ENCODE measurements around the gene DRD2. TPM values are rescaled to one million over a fixed set of nuclear protein-coding genes. Genes with fewer than 3 reads are reported as not detected.

Gene DRD2
- total RNA-seq, 1 donor from 2014 or later = not detected

DNA sequence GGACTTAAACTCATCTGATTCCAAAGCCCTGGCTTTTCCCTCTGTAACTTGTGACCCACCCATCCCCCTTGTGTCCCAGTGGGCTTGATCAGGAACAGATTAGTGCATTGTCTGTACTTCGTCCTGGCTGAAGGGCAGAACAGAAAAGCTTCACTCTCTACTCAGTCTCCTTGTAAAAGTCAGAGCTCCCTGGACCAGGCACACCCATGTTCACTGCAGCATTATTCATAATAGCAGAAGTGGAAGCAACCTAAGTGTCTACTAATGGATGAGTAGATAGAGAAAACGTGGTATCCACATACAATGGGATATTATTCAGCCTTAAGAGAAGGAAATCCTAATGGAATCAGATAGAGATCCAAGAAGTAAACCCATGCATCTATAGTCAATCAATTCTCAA is 20.7 kb downstream of the DRD2 start:
- H3K9me3 ChIP-seq (ENCODE audit: control insufficient read depth in 3 of 3, low read length in 3 of 3) = no peaks in the 10 kb centered on the region
- H3K4me1 ChIP-seq (ENCODE audit: control insufficient read depth in 3 of 3, insufficient read depth in 3 of 3, low read length in 3 of 3) = no peaks in the 10 kb centered on the region
- H3K4me3 ChIP-seq (ENCODE audit: low read length in 3 of 3) = no peak overlapping the region
- no peaks in the 10 kb centered on the region for H3K36me3 ChIP-seq (ENCODE audit: control insufficient read depth in 3 of 3, insufficient read depth in 3 of 3, low read length in 3 of 3)
- peaks cover 0 to under 1% (median 0%) of the 10 kb centered on the region in 3 donors for H3K27me3 ChIP-seq (ENCODE audit: control insufficient read depth in 3 of 3, insufficient read depth in 3 of 3, low read length in 3 of 3)
- H3K27ac ChIP-seq (ENCODE audit: low read depth, low read length) = no peak overlapping the region
- no peak overlapping the region for H3K9ac ChIP-seq (ENCODE audit: low read depth in 1 of 3, low read length in 3 of 3)

DNA sequence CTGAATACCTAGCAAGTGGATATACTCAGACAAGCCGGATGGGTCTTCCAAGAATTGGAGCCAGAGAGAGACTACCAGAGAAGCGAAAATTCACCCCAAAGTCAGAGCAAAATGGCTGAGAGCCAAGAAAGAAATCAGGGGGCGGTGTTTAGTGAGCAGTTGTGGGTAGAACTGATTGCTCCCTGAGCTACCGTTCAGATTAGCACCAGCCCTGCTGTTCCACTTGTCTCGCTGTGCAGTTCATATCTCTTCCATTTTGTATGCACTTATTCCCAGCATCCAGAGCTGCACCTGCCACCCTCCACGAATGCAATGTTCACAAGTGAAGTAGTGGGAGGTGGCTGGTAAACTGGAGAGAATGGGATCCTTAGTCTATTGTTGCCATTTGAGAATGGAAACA is 25.5 kb downstream of the DRD2 start:
- H3K9me3 ChIP-seq (ENCODE audit: control insufficient read depth in 3 of 3, low read length in 3 of 3) = no peaks in the 10 kb centered on the region
- no peaks in the 10 kb centered on the region for H3K36me3 ChIP-seq (ENCODE audit: control insufficient read depth in 3 of 3, insufficient read depth in 3 of 3, low read length in 3 of 3)
- H3K4me3 ChIP-seq (ENCODE audit: low read length in 3 of 3) = no peak overlapping the region
- peaks cover 0 to 19% (median 4%) of the 10 kb centered on the region in 3 donors for H3K27me3 ChIP-seq (ENCODE audit: control insufficient read depth in 3 of 3, insufficient read depth in 3 of 3, low read length in 3 of 3)
- H3K4me1 ChIP-seq (ENCODE audit: control insufficient read depth in 3 of 3, insufficient read depth in 3 of 3, low read length in 3 of 3) = no peaks in the 10 kb centered on the region
- H3K27ac ChIP-seq (ENCODE audit: low read depth, low read length) = no peak overlapping the region
- H3K9ac ChIP-seq (ENCODE audit: low read depth in 1 of 3, low read length in 3 of 3) = no peak overlapping the region

DNA sequence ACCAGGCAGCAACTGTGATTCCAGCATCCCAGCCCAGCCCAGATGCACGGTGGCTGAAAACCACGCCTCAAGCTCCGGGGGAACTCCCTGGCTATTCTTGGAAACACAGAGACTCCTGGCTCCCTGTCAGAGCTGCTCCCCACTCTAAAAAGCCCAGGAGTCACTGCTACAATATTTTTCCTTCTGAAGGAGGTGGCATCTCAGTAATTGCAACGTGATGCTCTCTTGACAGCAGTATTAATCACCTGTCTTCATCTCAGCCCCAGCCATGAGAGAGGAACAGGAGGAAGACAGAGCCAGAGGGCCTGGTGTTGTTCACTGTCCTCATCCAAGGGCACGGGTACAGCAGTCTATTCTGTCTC is 26.9 kb downstream of the DRD2 start:
- Histone ChIP-seq H3K9ac (ENCODE audit: low read depth in 1 of 3, low read length in 3 of 3) (no peak overlapping the region), H3K4me1 (ENCODE audit: control insufficient read depth in 3 of 3, insufficient read depth in 3 of 3, low read length in 3 of 3) (no peaks in the 10 kb centered on the region), H3K4me3 (ENCODE audit: low read length in 3 of 3) (no peak overlapping the region), H3K27ac (ENCODE audit: low read depth, low read length) (no peak overlapping the region), H3K27me3 (ENCODE audit: control insufficient read depth in 3 of 3, insufficient read depth in 3 of 3, low read length in 3 of 3) (peaks cover 0 to 25% (median 4%) of the 10 kb centered on the region in 3 donors), H3K36me3 (ENCODE audit: control insufficient read depth in 3 of 3, insufficient read depth in 3 of 3, low read length in 3 of 3) (no peaks in the 10 kb centered on the region), H3K9me3 (ENCODE audit: control insufficient read depth in 3 of 3, low read length in 3 of 3) (no peaks in the 10 kb centered on the region)

DNA sequence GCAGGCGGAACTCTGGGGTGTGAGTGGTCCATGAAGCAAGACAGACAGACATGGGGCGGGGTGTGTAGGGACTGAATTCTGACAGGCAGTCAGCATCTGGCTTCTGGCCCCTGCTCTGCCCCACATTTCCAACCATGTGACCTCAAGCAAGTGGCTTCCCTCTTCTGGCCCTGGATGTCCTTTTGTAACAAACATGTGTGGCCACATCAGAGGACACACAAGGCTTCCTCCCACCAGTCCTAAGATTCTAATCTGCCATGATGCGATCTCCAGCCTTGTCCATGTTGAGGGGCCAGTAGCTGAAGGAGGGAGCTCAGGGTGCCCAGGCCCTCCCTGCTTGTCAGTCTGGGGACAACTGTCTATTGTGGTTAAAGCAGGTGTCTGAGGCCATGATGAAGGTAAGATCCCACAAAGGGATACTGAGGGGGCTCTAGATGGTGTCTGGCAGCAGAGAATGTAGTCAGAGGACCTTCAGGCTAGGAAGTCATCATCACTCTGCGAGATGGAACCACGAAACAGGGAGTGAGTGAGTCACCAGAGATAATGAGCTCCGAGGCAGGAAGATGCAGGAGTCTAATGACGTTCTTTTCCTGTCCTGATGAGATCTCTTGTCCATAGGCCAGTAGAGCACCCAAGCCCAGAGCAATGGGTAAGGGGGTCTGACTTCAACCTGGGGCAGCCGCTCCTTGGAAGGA is 27.4 kb downstream of the DRD2 start:
- H3K4me1 ChIP-seq (ENCODE audit: control insufficient read depth in 3 of 3, insufficient read depth in 3 of 3, low read length in 3 of 3) = no peaks in the 10 kb centered on the region
- no peaks in the 10 kb centered on the region for H3K9me3 ChIP-seq (ENCODE audit: control insufficient read depth in 3 of 3, low read length in 3 of 3)
- no peak overlapping the region for H3K27ac ChIP-seq (ENCODE audit: low read depth, low read length)
- peaks cover 0 to 27% (median 4%) of the 10 kb centered on the region in 3 donors for H3K27me3 ChIP-seq (ENCODE audit: control insufficient read depth in 3 of 3, insufficient read depth in 3 of 3, low read length in 3 of 3)
- no peak overlapping the region for H3K9ac ChIP-seq (ENCODE audit: low read depth in 1 of 3, low read length in 3 of 3)
- H3K36me3 ChIP-seq (ENCODE audit: control insufficient read depth in 3 of 3, insufficient read depth in 3 of 3, low read length in 3 of 3) = no peaks in the 10 kb centered on the region
- H3K4me3 ChIP-seq (ENCODE audit: low read length in 3 of 3) = no peak overlapping the region

DNA sequence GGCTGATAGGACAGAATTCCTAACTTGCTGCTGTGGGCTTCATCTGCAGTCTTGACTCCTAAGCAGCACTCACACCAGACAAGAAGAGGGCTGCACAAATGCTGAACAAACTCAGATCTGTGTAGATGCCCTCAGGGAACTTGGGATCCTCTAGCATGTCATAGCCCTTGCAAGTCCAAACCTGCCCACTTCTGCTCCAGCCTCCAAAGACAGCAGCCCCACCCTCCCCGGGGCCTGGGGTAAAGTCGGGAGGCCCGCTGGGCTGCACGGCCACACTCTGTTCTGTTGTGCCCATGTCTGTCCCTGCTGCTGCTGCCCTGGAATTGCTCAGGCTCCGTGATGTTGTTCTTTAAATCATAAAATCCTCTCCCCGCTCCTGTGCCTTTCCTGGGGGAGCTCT is 28.3 kb downstream of the DRD2 start:
- Histone ChIP-seq H3K4me1 (ENCODE audit: control insufficient read depth in 3 of 3, insufficient read depth in 3 of 3, low read length in 3 of 3) (no peaks in the 10 kb centered on the region), H3K27ac (ENCODE audit: low read depth, low read length) (no peak overlapping the region), H3K36me3 (ENCODE audit: control insufficient read depth in 3 of 3, insufficient read depth in 3 of 3, low read length in 3 of 3) (no peaks in the 10 kb centered on the region), H3K27me3 (ENCODE audit: control insufficient read depth in 3 of 3, insufficient read depth in 3 of 3, low read length in 3 of 3) (peaks cover 2 to 32% (median 4%) of the 10 kb centered on the region in 3 donors), H3K9me3 (ENCODE audit: control insufficient read depth in 3 of 3, low read length in 3 of 3) (no peaks in the 10 kb centered on the region), H3K4me3 (ENCODE audit: low read length in 3 of 3) (no peak overlapping the region), H3K9ac (ENCODE audit: low read depth in 1 of 3, low read length in 3 of 3) (no peak overlapping the region)

DNA sequence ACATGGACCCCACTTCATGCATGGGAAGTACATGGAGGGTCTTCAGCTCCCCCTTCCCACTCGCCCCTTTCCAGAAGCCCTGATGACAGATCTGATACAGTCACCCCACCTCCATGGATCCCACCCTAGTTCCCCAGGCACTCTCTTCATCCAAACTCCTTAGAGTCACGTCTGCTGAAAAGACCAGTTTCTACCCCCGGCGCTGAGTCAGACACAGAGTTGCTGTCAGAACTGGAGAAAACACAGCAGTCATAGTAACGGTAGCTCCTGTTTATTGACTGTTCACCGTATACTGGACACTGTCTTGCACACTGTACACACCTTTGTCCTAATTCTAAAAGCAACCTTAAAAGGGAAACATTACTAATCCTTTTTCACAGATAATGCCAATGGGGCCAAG is 29.1 kb downstream of the DRD2 start:
- Histone ChIP-seq H3K4me3 (ENCODE audit: low read length in 3 of 3) (no peak overlapping the region), H3K9me3 (ENCODE audit: control insufficient read depth in 3 of 3, low read length in 3 of 3) (no peaks in the 10 kb centered on the region), H3K36me3 (ENCODE audit: control insufficient read depth in 3 of 3, insufficient read depth in 3 of 3, low read length in 3 of 3) (no peaks in the 10 kb centered on the region), H3K27ac (ENCODE audit: low read depth, low read length) (no peak overlapping the region), H3K9ac (ENCODE audit: low read depth in 1 of 3, low read length in 3 of 3) (no peak overlapping the region), H3K4me1 (ENCODE audit: control insufficient read depth in 3 of 3, insufficient read depth in 3 of 3, low read length in 3 of 3) (no peaks in the 10 kb centered on the region), H3K27me3 (ENCODE audit: control insufficient read depth in 3 of 3, insufficient read depth in 3 of 3, low read length in 3 of 3) (peaks cover 2 to 32% (median 4%) of the 10 kb centered on the region in 3 donors)

DNA sequence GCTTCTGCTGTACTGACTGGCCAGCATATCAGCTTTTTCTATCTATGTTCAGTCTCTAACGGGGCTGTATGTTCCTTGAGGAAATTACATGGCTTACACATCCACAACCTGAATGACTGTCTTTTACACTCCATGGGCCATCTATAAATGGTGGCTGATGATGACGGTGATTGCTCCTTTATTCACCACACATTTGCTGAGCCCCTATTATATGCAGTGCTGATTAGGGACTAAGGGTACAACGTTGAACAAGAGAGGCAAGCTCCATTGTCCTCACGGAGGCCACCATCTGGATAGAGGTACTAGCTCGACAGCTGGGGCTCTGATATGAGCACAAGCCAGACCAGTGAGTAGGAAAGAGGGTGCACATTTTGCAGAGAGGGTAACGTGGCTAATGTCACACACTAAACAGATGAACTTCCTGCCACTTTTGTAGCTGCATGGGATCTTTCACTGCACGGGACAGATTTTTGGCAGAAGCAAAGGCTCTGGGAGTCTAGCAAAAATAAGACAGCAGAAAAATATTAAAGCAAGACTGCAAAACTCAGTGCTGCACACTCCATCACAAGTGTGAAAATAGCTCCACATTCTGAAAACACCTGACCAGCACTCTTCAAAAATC is 30.6 kb downstream of the DRD2 start:
- Histone ChIP-seq H3K4me1 (ENCODE audit: control insufficient read depth in 3 of 3, insufficient read depth in 3 of 3, low read length in 3 of 3) (no peaks in the 10 kb centered on the region), H3K27me3 (ENCODE audit: control insufficient read depth in 3 of 3, insufficient read depth in 3 of 3, low read length in 3 of 3) (peaks cover 2 to 32% (median 4%) of the 10 kb centered on the region in 3 donors), H3K9me3 (ENCODE audit: control insufficient read depth in 3 of 3, low read length in 3 of 3) (no peaks in the 10 kb centered on the region), H3K4me3 (ENCODE audit: low read length in 3 of 3) (no peak overlapping the region), H3K9ac (ENCODE audit: low read depth in 1 of 3, low read length in 3 of 3) (no peak overlapping the region), H3K36me3 (ENCODE audit: control insufficient read depth in 3 of 3, insufficient read depth in 3 of 3, low read length in 3 of 3) (no peaks in the 10 kb centered on the region), H3K27ac (ENCODE audit: low read depth, low read length) (no peak overlapping the region)

DNA sequence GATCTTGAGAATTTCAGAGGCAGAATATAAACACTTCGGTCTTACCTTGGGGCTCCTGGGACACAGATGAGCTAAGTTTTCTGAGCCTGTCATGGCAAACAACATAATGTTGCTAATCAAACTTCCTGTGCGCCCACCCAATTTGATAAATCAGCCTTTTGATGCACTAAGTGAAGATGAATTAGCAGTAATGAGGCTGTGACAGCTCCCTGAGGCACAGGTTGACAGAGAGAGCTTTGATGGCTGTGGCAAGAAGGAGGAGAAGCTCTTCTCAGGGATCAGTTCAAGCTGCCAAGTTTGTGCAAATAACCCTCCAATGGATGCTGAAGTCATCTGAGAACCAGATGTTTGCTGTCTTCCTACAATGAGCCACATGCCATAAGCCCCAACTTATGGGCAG is 34.4 kb downstream of the DRD2 start:
- peaks cover 0 to 4% (median 3%) of the 10 kb centered on the region in 3 donors for H3K4me1 ChIP-seq (ENCODE audit: control insufficient read depth in 3 of 3, insufficient read depth in 3 of 3, low read length in 3 of 3)
- H3K27me3 ChIP-seq (ENCODE audit: control insufficient read depth in 3 of 3, insufficient read depth in 3 of 3, low read length in 3 of 3) = peaks cover 2 to 22% (median 2%) of the 10 kb centered on the region in 3 donors
- no peak overlapping the region for H3K27ac ChIP-seq (ENCODE audit: low read depth, low read length)
- H3K36me3 ChIP-seq (ENCODE audit: control insufficient read depth in 3 of 3, insufficient read depth in 3 of 3, low read length in 3 of 3) = no peaks in the 10 kb centered on the region
- H3K9ac ChIP-seq (ENCODE audit: low read depth in 1 of 3, low read length in 3 of 3) = no peak overlapping the region
- no peaks in the 10 kb centered on the region for H3K9me3 ChIP-seq (ENCODE audit: control insufficient read depth in 3 of 3, low read length in 3 of 3)
- H3K4me3 ChIP-seq (ENCODE audit: low read length in 3 of 3) = no peak overlapping the region

DNA sequence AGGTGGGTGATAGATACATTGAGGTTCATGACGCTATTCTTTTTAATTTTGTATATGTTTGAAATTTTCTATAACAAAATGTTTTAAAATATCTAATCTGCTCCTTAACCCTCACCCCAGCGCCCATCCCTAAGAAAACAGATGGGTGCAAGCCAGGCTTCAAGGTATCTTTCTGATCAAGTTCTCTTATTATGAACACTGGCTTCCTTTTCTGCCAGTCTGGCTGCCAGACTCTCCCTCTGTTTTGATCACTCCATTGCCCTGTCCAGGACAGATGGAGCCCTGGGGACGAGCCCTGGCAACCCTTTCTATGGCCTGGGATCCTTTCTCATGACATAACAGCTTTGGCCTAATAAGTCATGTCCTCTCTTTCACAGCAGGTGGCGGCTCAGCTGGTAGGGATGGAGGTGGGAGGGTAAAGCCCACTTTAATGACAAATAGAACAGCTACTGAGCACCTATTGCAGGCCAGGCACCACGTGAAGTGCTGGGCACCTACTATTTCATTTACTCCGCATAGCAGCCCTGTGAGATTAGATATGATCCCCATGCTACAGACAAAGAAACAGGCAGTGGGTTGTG is 38.4 kb downstream of the DRD2 start:
- H3K4me3 ChIP-seq (ENCODE audit: low read length in 3 of 3) = no peak overlapping the region
- no peaks in the 10 kb centered on the region for H3K36me3 ChIP-seq (ENCODE audit: control insufficient read depth in 3 of 3, insufficient read depth in 3 of 3, low read length in 3 of 3)
- H3K27ac ChIP-seq (ENCODE audit: low read depth, low read length) = no peak overlapping the region
- H3K9ac ChIP-seq (ENCODE audit: low read depth in 1 of 3, low read length in 3 of 3) = no peak overlapping the region
- peaks cover 0 to 4% (median 3%) of the 10 kb centered on the region in 3 donors for H3K4me1 ChIP-seq (ENCODE audit: control insufficient read depth in 3 of 3, insufficient read depth in 3 of 3, low read length in 3 of 3)
- H3K27me3 ChIP-seq (ENCODE audit: control insufficient read depth in 3 of 3, insufficient read depth in 3 of 3, low read length in 3 of 3) = no peaks in the 10 kb centered on the region
- no peaks in the 10 kb centered on the region for H3K9me3 ChIP-seq (ENCODE audit: control insufficient read depth in 3 of 3, low read length in 3 of 3)

Measured in skeletal muscle tissue (tissue), 4 donors.